Measurements from ENCODE around the gene MYL2.
"Not testable (repeated sequence)": the region's sequence is repeated elsewhere in the genome, so short reads cannot be mapped to it uniquely, and the experiment has no call there.

The MYL2 gene

GRCh38 chr12:110920324-110920910, at the start of gene MYL2:
Gene MYL2, minus strand, starts transcription at chr12:110920579. Its CDS starts 50 bp downstream, at chr12:110920529.
- DNase-seq (ENCODE audit: low read depth): no peak

GRCh38 chr12:110966081-110966760, 45.8 kb upstream of the MYL2 start:
- DNase-seq (ENCODE audit: low read depth): no peak

- DNase-seq (ENCODE audit: low read depth): no peak
Observed at GRCh38 chr12:110965574-110965973, 45.2 kb upstream of the MYL2 start.

- DNase-seq (ENCODE audit: low read depth): no peak
Observed at GRCh38 chr12:110960795-110961194, 40.4 kb upstream of the MYL2 start.

GRCh38 chr12:110957652-110958051, 37.3 kb upstream of the MYL2 start:
- DNase-seq (ENCODE audit: low read depth): no peak

- no peak for DNase-seq (ENCODE audit: low read depth)
Observed at GRCh38 chr12:110957159-110957558, 36.8 kb upstream of the MYL2 start.

GRCh38 chr12:110950867-110951266, 30.5 kb upstream of the MYL2 start:
- not testable (repeated sequence) for DNase-seq (ENCODE audit: low read depth)

- DNase-seq (ENCODE audit: low read depth): not testable (repeated sequence)
Observed at GRCh38 chr12:110950466-110950865, 30.1 kb upstream of the MYL2 start.

GRCh38 chr12:110948041-110948440, 27.7 kb upstream of the MYL2 start:
- no peak for DNase-seq (ENCODE audit: low read depth)

- no peak for DNase-seq (ENCODE audit: low read depth)
Observed at GRCh38 chr12:110943373-110943772, 23.0 kb upstream of the MYL2 start.

GRCh38 chr12:110941391-110941790, 21.0 kb upstream of the MYL2 start:
- DNase-seq (ENCODE audit: low read depth): no peak

GRCh38 chr12:110940933-110941332, 20.6 kb upstream of the MYL2 start:
- no peak for DNase-seq (ENCODE audit: low read depth)

GRCh38 chr12:110940296-110940695, 19.9 kb upstream of the MYL2 start:
- no peak for DNase-seq (ENCODE audit: low read depth)

- DNase-seq (ENCODE audit: low read depth): no peak
Observed at GRCh38 chr12:110937104-110937641, 16.8 kb upstream of the MYL2 start.

- DNase-seq (ENCODE audit: low read depth): no peak
Observed at GRCh38 chr12:110936367-110937103, 16.2 kb upstream of the MYL2 start.

- no peak for DNase-seq (ENCODE audit: low read depth)
Observed at GRCh38 chr12:110935588-110935987, 15.2 kb upstream of the MYL2 start.

GRCh38 chr12:110934093-110934852, 13.9 kb upstream of the MYL2 start:
- DNase-seq (ENCODE audit: low read depth): no peak

- DNase-seq (ENCODE audit: low read depth): no peak
Observed at GRCh38 chr12:110933326-110933974, 13.1 kb upstream of the MYL2 start.

- no peak for DNase-seq (ENCODE audit: low read depth)
Observed at GRCh38 chr12:110932046-110932445, 11.7 kb upstream of the MYL2 start.

GRCh38 chr12:110931315-110931728, 10.9 kb upstream of the MYL2 start:
- no peak for DNase-seq (ENCODE audit: low read depth)
